Measurements from ENCODE around the gene JPH2.

DNA sequence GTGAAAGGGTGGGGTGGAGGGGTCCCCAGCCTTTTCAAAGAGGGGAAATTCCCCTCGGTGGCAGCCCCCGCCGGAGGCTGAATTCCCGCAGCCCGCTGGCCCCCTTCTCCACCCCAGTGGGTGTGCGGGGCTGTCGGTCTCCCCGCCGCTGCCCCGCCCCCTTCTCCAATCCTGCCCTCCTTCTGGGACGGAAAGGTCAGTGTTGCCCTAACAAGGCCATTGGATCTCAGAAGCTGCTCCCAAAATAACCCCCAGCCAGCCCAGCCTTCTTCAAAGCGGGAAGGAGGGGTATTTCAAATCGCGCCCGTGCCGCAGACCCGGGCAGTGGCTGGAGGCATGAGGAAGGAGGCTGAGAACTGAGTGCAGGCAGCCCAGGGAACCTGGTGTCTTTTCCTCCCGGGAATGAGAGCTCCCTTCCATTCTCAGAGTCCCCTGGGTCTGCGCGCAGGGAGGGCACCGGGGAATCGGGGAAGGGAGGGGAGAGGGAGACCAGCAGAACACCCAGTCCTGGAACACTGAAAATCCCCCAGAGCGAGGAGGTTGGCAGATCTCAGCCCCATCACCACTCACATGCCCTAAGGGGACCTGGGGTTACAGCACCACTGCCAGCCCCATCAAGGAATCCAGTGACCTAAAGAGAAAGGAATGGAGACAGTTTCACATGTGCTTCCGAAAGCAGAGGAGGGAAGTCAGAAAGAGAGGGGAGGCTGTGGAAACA is at the start of gene JPH2:
- TF ChIP-seq, protein P1, sequence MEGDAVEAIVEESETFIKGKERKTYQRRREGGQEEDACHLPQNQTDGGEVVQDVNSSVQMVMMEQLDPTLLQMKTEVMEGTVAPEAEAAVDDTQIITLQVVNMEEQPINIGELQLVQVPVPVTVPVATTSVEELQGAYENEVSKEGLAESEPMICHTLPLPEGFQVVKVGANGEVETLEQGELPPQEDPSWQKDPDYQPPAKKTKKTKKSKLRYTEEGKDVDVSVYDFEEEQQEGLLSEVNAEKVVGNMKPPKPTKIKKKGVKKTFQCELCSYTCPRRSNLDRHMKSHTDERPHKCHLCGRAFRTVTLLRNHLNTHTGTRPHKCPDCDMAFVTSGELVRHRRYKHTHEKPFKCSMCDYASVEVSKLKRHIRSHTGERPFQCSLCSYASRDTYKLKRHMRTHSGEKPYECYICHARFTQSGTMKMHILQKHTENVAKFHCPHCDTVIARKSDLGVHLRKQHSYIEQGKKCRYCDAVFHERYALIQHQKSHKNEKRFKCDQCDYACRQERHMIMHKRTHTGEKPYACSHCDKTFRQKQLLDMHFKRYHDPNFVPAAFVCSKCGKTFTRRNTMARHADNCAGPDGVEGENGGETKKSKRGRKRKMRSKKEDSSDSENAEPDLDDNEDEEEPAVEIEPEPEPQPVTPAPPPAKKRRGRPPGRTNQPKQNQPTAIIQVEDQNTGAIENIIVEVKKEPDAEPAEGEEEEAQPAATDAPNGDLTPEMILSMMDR (IDR thresholded peaks at IDR 0.05; ENCODE audit: borderline replicate concordance, extremely low read depth, low read length, poor library complexity, severe bottlenecking): no peak
- no peak for TF ChIP-seq EZH2 (IDR thresholded peaks at IDR 0.05; ENCODE audit: borderline replicate concordance, low read depth, low read length, severe bottlenecking)
